ENCODE data around the gene ZNF143. TPM values are rescaled to one million over a fixed set of nuclear protein-coding genes. Genes with fewer than 3 reads are reported as not detected.
A peak's percentile ranks its signal among the peaks of the same experiment; 100 is the strongest.

The ZNF143 gene
- total RNA-seq, 1 donor from 2014 or later, result 28.2 TPM

GRCh38 chr11:9571071-9571762 is 110.4 kb downstream of the ZNF143 start:
- no peaks in the 10 kb centered on the region for H3K36me3 Mint-ChIP-seq (ENCODE audit: unreplicated experiment)
- TF ChIP-seq CTCF (IDR thresholded peaks at IDR 0.05; ENCODE audit: partially characterized antibody, unreplicated experiment), result no peak
- H3K4me1 Mint-ChIP-seq (ENCODE audit: low read depth, unreplicated experiment), result no peaks in the 10 kb centered on the region
- peaks cover 8% of the 10 kb centered on the region for H3K27me3 Mint-ChIP-seq (ENCODE audit: unreplicated experiment)
- H3K9me3 Mint-ChIP-seq (ENCODE audit: unreplicated experiment), result no peaks in the 10 kb centered on the region
- H3K27ac Mint-ChIP-seq (ENCODE audit: unreplicated experiment), result no peak overlapping the region
- peak overlapping the region; percentile 86 for H3K4me3 Mint-ChIP-seq (ENCODE audit: unreplicated experiment)
- DNase-seq, result no peak

GRCh38 chr11:9571763-9572115 is 110.9 kb downstream of the ZNF143 start:
- no peak for TF ChIP-seq CTCF (IDR thresholded peaks at IDR 0.05; ENCODE audit: partially characterized antibody, unreplicated experiment)
- no peak for DNase-seq
- Mint-ChIP-seq H3K4me3 (ENCODE audit: unreplicated experiment) (peak overlapping the region; percentile 86), H3K4me1 (ENCODE audit: low read depth, unreplicated experiment) (no peaks in the 10 kb centered on the region), H3K36me3 (ENCODE audit: unreplicated experiment) (no peaks in the 10 kb centered on the region), H3K27ac (ENCODE audit: unreplicated experiment) (no peak overlapping the region), H3K27me3 (ENCODE audit: unreplicated experiment) (peaks cover 8% of the 10 kb centered on the region), H3K9me3 (ENCODE audit: unreplicated experiment) (no peaks in the 10 kb centered on the region)

GRCh38 chr11:9573052-9573774 is 112.4 kb downstream of the ZNF143 start, which contains the start of gene WEE1:
TSS of gene WEE1 (plus strand) at chr11:9573670. CDS start at chr11:9573934, 264 bp downstream.
- H3K4me1 Mint-ChIP-seq (ENCODE audit: low read depth, unreplicated experiment), result no peaks in the 10 kb centered on the region
- no peak within 1 kb of the TSS for H3K27ac Mint-ChIP-seq (ENCODE audit: unreplicated experiment)
- no peaks in the 10 kb centered on the region for H3K36me3 Mint-ChIP-seq (ENCODE audit: unreplicated experiment)
- no peak for TF ChIP-seq CTCF (IDR thresholded peaks at IDR 0.05; ENCODE audit: partially characterized antibody, unreplicated experiment)
- peak within 1 kb of the TSS; percentile 86 for H3K4me3 Mint-ChIP-seq (ENCODE audit: unreplicated experiment)
- H3K27me3 Mint-ChIP-seq (ENCODE audit: unreplicated experiment), result peaks cover 8% of the 10 kb centered on the region
- peak; percentile 94 for DNase-seq
- H3K9me3 Mint-ChIP-seq (ENCODE audit: unreplicated experiment), result no peaks in the 10 kb centered on the region

- H3K4me1 Mint-ChIP-seq (ENCODE audit: low read depth, unreplicated experiment), result no peaks in the 10 kb centered on the region
- H3K4me3 Mint-ChIP-seq (ENCODE audit: unreplicated experiment), result peak overlapping the region; percentile 84
- H3K36me3 Mint-ChIP-seq (ENCODE audit: unreplicated experiment), result no peaks in the 10 kb centered on the region
- no peak for TF ChIP-seq CTCF (IDR thresholded peaks at IDR 0.05; ENCODE audit: partially characterized antibody, unreplicated experiment)
- no peak overlapping the region for H3K27ac Mint-ChIP-seq (ENCODE audit: unreplicated experiment)
- DNase-seq, result peak; percentile 63
- no peaks in the 10 kb centered on the region for H3K9me3 Mint-ChIP-seq (ENCODE audit: unreplicated experiment)
- peaks cover 8% of the 10 kb centered on the region for H3K27me3 Mint-ChIP-seq (ENCODE audit: unreplicated experiment)
These were observed 113.2 kb downstream of the ZNF143 start for GRCh38 chr11:9573775-9574621.
